HepG2 (cell line): ENCODE data around the gene NRL. TPM values are rescaled to one million over a fixed set of nuclear protein-coding genes. Genes with fewer than 3 reads are reported as not detected.
A peak's percentile ranks its signal among the peaks of the same experiment; 100 is the strongest.

ENCODE experiments used
- BORCS8-MEF2B ChIP-seq: sonication (generic); formaldehyde crosslinking; IDR thresholded peaks from 2 replicates; pipeline ENCODE4 v1.8.0; 2022; ENCODE audit warnings: mild to moderate bottlenecking, missing genetic modification reagents
- FOXA1 ChIP-seq, 2 experiments: fragments of 450-650 bp in 1 of 2; sonication (generic) in 1 of 2; formaldehyde crosslinking in 1 of 2; IDR thresholded peaks; 2 replicates each; pipeline versions ENCODE4 v1.4.0 to v1.6.1; 2016 to 2020; ENCODE audit warnings: missing genetic modification reagents in 1 of 2
- HMG20B ChIP-seq: conservative IDR thresholded peaks from 2 replicates; pipeline ENCODE4 v1.6.1; 2016; ENCODE audit warnings: missing genetic modification reagents, missing compliant biosample characterization
- KLF11 ChIP-seq: IDR thresholded peaks from 2 replicates; pipeline ENCODE4 v1.6.1; 2016; ENCODE audit warnings: missing compliant biosample characterization
- RFX5 ChIP-seq: IDR thresholded peaks from 2 replicates; pipeline ENCODE4 v1.6.1; 2011; ENCODE audit warnings: low read depth, low read length, improper control_type of control experiment
- SOX5 ChIP-seq: IDR thresholded peaks from 2 replicates; pipeline ENCODE4 v1.6.1; 2016; ENCODE audit warnings: borderline replicate concordance
- TBL1XR1 ChIP-seq: fragments of 150-350 bp; IDR thresholded peaks from 2 replicates; pipeline ENCODE4 v1.6.1; 2014; ENCODE audit warnings: borderline replicate concordance, low read length; ENCODE audit not compliant: partially characterized antibody
- YEATS4 ChIP-seq: sonication (generic); formaldehyde crosslinking; IDR thresholded peaks from 2 replicates; pipeline ENCODE4 v1.4.0; 2020; ENCODE audit warnings: missing genetic modification reagents, borderline replicate concordance
- ZNF138 ChIP-seq: sonication (generic); formaldehyde crosslinking; IDR thresholded peaks from 2 replicates; pipeline ENCODE4 v1.5.0; 2020; ENCODE audit warnings: mild to moderate bottlenecking, low read depth, missing genetic modification reagents
- ZNF430 ChIP-seq: sonication (generic); formaldehyde crosslinking; IDR thresholded peaks from 2 replicates; pipeline ENCODE4 v1.9.0; 2021; ENCODE audit warnings: mild to moderate bottlenecking, missing genetic modification reagents
- ZNF629 ChIP-seq: sonication (generic); formaldehyde crosslinking; conservative IDR thresholded peaks from 2 replicates; pipeline ENCODE4 v1.5.0; 2020; ENCODE audit warnings: missing genetic modification reagents
- ZNF788 ChIP-seq: sonication (generic); formaldehyde crosslinking; IDR thresholded peaks from 2 replicates; pipeline ENCODE4 v1.5.0; 2020; ENCODE audit warnings: mild to moderate bottlenecking, missing genetic modification reagents, borderline replicate concordance
- polyA plus RNA-seq, 8 experiments: library from polyadenylated mRNA; depleted of rRNA in 3 of 8; stranded (reverse) in 7 of 8; unstranded in 1 of 8; fragments of >200 nt; fragmentation: Illumina TruSeq in 4 of 8; extraction: Trizol in 4 of 8; gene quantifications; 2 replicates each; pipeline versions ENCODE4 v1.2.1 to v1.2.3, GENCODE V29; 2011 to 2016; ENCODE audit warnings: low read depth in 4 of 8, missing spikeins in 1 of 8, mixed read lengths in 1 of 8; ENCODE audit not compliant: insufficient read depth in 1 of 8
- total RNA-seq, 5 experiments: library from RNA; depleted of rRNA; stranded (reverse); fragments of >200 nt; fragmentation: Illumina TruSeq; extraction: Trizol; gene quantifications; 2 replicates each; pipeline ENCODE4 v1.2.3, GENCODE V29; 2016; ENCODE audit warnings: low read depth in 1 of 5
- TF ChIP-seq, protein P1 (sequence below): sonication (generic); formaldehyde crosslinking; IDR thresholded peaks from 2 replicates; pipeline ENCODE4 v1.8.1; 2022; ENCODE audit warnings: low read depth, mild to moderate bottlenecking, missing genetic modification reagents
- TF ChIP-seq, protein P2 (sequence below): sonication (generic); formaldehyde crosslinking; IDR thresholded peaks from 2 replicates; pipeline ENCODE4 v1.5.0; 2020; ENCODE audit warnings: missing genetic modification reagents, mild to moderate bottlenecking, borderline replicate concordance
- TF ChIP-seq, protein P3 (sequence below): sonication (generic); formaldehyde crosslinking; IDR thresholded peaks from 2 replicates; pipeline ENCODE4 v1.4.0; 2020; ENCODE audit warnings: missing genetic modification reagents, borderline replicate concordance
- TF ChIP-seq, protein P4 (sequence below): sonication (generic); formaldehyde crosslinking; IDR thresholded peaks from 2 replicates; pipeline ENCODE4 v1.9.0; 2021; ENCODE audit warnings: missing genetic modification reagents, borderline replicate concordance

The NRL gene
- total and polyA plus RNA-seq, 2 of the 13 experiments (the other 11 are each of a cell fraction or from before 2014, with no cell fraction given), result 2.5 to 4.7 TPM

DNA sequence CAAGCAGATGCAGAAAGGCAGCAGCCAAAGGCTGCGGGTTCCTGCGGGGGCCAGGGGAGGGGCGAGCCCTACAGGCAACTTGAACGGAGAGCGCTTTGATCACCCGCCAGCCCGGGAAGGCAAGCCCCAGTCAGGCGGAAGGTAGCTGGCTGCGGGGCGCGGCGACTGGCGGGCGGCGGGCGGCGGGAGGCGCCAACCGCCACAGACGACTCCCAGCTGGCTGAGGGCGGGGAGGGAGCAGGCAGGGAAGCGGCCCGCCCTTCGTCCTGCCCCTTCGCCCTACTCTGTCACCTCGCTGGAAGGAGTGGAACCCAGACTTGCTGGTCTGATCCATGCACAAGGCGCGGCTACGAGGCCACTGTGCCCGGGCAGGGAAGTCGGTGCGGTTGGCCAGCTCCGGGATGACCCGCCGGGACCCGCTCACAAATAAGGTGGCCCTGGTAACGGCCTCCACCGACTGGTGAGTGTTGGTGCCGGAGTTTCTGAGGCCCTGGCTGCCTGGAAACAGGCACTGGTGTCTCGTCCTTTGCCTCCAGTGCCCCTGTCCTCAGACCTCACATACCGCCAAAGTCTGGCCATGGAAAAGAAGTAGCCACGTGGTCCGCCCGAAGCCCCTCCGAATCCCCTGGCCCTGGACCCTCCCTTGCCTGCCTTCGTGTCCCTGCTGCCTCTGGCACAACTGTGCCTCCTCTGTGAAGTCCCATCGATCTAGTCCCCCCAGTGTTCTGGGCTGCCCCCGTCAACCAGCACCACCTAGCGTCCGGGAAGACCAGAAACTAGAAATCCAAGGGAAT is 78.4 kb downstream of the NRL start (continued):
- TF ChIP-seq, protein P1, sequence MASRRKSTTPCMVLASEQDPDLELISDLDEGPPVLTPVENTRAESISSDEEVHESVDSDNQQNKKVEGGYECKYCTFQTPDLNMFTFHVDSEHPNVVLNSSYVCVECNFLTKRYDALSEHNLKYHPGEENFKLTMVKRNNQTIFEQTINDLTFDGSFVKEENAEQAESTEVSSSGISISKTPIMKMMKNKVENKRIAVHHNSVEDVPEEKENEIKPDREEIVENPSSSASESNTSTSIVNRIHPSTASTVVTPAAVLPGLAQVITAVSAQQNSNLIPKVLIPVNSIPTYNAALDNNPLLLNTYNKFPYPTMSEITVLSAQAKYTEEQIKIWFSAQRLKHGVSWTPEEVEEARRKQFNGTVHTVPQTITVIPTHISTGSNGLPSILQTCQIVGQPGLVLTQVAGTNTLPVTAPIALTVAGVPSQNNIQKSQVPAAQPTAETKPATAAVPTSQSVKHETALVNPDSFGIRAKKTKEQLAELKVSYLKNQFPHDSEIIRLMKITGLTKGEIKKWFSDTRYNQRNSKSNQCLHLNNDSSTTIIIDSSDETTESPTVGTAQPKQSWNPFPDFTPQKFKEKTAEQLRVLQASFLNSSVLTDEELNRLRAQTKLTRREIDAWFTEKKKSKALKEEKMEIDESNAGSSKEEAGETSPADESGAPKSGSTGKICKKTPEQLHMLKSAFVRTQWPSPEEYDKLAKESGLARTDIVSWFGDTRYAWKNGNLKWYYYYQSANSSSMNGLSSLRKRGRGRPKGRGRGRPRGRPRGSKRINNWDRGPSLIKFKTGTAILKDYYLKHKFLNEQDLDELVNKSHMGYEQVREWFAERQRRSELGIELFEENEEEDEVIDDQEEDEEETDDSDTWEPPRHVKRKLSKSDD (CRISPR knock-in tag), result peak; percentile 18; the same call in 1 of the 2 replicates
- TF ChIP-seq, protein P2, sequence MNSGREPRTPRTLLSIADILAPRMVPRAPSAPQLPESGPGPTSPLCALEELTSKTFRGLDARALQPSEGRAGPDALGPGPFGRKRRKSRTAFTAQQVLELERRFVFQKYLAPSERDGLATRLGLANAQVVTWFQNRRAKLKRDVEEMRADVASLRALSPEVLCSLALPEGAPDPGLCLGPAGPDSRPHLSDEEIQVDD (CRISPR knock-in tag), result peak; percentile 82; the same call in 1 of the 2 replicates
- no peak; the same call in 1 of the 2 replicates for TF ChIP-seq ZNF629
- TF ChIP-seq YEATS4 (CRISPR knock-in tag), result peak; percentile 64; the same call in 1 of the 2 replicates
- no peak for TF ChIP-seq FOXA1 (IDR thresholded peaks at IDR 0.05)
- TF ChIP-seq FOXA1 (CRISPR knock-in tag; IDR thresholded peaks at IDR 0.05), result 0 out of 2 replicates have a peak, but pooled peaks have one; percentile 33
- TF ChIP-seq TBL1XR1, result no peak
- TF ChIP-seq ZNF788, result peak; percentile 63; the same call in 1 of the 2 replicates
- TF ChIP-seq KLF11 (CRISPR knock-in tag), result peak; percentile 63; the same call in 1 of the 2 replicates
- TF ChIP-seq SOX5 (CRISPR knock-in tag), result peak; percentile 30; the same call in 1 of the 2 replicates
- peak; percentile 97 for TF ChIP-seq BORCS8-MEF2B (CRISPR knock-in tag)
- TF ChIP-seq HMG20B, result 0 out of 2 replicates have a peak, but pooled peaks have one; percentile 57
- TF ChIP-seq, protein P3, sequence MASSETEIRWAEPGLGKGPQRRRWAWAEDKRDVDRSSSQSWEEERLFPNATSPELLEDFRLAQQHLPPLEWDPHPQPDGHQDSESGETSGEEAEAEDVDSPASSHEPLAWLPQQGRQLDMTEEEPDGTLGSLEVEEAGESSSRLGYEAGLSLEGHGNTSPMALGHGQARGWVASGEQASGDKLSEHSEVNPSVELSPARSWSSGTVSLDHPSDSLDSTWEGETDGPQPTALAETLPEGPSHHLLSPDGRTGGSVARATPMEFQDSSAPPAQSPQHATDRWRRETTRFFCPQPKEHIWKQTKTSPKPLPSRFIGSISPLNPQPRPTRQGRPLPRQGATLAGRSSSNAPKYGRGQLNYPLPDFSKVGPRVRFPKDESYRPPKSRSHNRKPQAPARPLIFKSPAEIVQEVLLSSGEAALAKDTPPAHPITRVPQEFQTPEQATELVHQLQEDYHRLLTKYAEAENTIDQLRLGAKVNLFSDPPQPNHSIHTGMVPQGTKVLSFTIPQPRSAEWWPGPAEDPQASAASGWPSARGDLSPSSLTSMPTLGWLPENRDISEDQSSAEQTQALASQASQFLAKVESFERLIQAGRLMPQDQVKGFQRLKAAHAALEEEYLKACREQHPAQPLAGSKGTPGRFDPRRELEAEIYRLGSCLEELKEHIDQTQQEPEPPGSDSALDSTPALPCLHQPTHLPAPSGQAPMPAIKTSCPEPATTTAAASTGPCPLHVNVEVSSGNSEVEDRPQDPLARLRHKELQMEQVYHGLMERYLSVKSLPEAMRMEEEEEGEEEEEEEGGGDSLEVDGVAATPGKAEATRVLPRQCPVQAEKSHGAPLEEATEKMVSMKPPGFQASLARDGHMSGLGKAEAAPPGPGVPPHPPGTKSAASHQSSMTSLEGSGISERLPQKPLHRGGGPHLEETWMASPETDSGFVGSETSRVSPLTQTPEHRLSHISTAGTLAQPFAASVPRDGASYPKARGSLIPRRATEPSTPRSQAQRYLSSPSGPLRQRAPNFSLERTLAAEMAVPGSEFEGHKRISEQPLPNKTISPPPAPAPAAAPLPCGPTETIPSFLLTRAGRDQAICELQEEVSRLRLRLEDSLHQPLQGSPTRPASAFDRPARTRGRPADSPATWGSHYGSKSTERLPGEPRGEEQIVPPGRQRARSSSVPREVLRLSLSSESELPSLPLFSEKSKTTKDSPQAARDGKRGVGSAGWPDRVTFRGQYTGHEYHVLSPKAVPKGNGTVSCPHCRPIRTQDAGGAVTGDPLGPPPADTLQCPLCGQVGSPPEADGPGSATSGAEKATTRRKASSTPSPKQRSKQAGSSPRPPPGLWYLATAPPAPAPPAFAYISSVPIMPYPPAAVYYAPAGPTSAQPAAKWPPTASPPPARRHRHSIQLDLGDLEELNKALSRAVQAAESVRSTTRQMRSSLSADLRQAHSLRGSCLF (CRISPR knock-in tag), result no peak
- TF ChIP-seq ZNF430 (CRISPR knock-in tag), result peak; percentile 88; the same call in 1 of the 2 replicates
- 0 out of 2 replicates have a peak, but pooled peaks have one; percentile 14 for TF ChIP-seq RFX5
- TF ChIP-seq ZNF138 (CRISPR knock-in tag), result peak; percentile 22; the same call in 1 of the 2 replicates
- TF ChIP-seq, protein P4, sequence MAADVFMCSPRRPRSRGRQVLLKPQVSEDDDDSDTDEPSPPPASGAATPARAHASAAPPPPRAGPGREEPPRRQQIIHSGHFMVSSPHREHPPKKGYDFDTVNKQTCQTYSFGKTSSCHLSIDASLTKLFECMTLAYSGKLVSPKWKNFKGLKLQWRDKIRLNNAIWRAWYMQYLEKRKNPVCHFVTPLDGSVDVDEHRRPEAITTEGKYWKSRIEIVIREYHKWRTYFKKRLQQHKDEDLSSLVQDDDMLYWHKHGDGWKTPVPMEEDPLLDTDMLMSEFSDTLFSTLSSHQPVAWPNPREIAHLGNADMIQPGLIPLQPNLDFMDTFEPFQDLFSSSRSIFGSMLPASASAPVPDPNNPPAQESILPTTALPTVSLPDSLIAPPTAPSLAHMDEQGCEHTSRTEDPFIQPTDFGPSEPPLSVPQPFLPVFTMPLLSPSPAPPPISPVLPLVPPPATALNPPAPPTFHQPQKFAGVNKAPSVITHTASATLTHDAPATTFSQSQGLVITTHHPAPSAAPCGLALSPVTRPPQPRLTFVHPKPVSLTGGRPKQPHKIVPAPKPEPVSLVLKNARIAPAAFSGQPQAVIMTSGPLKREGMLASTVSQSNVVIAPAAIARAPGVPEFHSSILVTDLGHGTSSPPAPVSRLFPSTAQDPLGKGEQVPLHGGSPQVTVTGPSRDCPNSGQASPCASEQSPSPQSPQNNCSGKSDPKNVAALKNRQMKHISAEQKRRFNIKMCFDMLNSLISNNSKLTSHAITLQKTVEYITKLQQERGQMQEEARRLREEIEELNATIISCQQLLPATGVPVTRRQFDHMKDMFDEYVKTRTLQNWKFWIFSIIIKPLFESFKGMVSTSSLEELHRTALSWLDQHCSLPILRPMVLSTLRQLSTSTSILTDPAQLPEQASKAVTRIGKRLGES, result no peak
